HepG2 (cell line): ENCODE measurements around the gene C4orf46. TPM values are rescaled to one million over a fixed set of nuclear protein-coding genes. Genes with fewer than 3 reads are reported as not detected.
A peak's percentile ranks its signal among the peaks of the same experiment; 100 is the strongest.

Experiments used
- ARNT2 ChIP-seq: sonication (generic); formaldehyde crosslinking; IDR thresholded peaks from 2 replicates; pipeline ENCODE4 v1.8.0; 2022; ENCODE audit warnings: mild to moderate bottlenecking, low read depth, missing genetic modification reagents, moderate library complexity
- CENPT ChIP-seq: sonication (generic); formaldehyde crosslinking; IDR thresholded peaks from 2 replicates; pipeline ENCODE4 v1.8.0; 2022; ENCODE audit warnings: low read depth, mild to moderate bottlenecking, moderate library complexity, missing genetic modification reagents
- KAT2B ChIP-seq: fragments of 150-350 bp; IDR thresholded peaks from 2 replicates; pipeline ENCODE4 v1.6.1; 2014; ENCODE audit warnings: low read depth, low read length, borderline replicate concordance
- NAIF1 ChIP-seq: sonication (generic); formaldehyde crosslinking; IDR thresholded peaks from 2 replicates; pipeline ENCODE4 v1.5.0; 2020; ENCODE audit warnings: mild to moderate bottlenecking, missing genetic modification reagents, borderline replicate concordance
- POLR2AphosphoS5 ChIP-seq: IDR thresholded peaks from 2 replicates; pipeline ENCODE4 v1.6.1; 2012; ENCODE audit warnings: low read depth, low read length
- RFXANK ChIP-seq: IDR thresholded peaks from 2 replicates; pipeline ENCODE4 v1.6.1; 2016
- SRF ChIP-seq: IDR thresholded peaks from 2 replicates; pipeline ENCODE4 v1.6.1; 2011; ENCODE audit warnings: mild to moderate bottlenecking, low read depth, low read length, moderate library complexity
- TBP ChIP-seq: sonication (generic); formaldehyde crosslinking; IDR thresholded peaks from 2 replicates; pipeline ENCODE4 v1.5.0; 2020; ENCODE audit warnings: missing genetic modification reagents
- ZBTB8A ChIP-seq: sonication (generic); formaldehyde crosslinking; IDR thresholded peaks from 2 replicates; pipeline ENCODE4 v1.4.0; 2020; ENCODE audit warnings: mild to moderate bottlenecking, low read depth, missing genetic modification reagents, borderline replicate concordance
- ZC3H4 ChIP-seq: sonication (generic); formaldehyde crosslinking; IDR thresholded peaks from 2 replicates; pipeline ENCODE4 v1.4.0; 2020; ENCODE audit warnings: missing genetic modification reagents, borderline replicate concordance
- ZFAT ChIP-seq: sonication (generic); formaldehyde crosslinking; conservative IDR thresholded peaks from 2 replicates; pipeline ENCODE4 v1.8.1; 2023; ENCODE audit warnings: missing genetic modification reagents, inconsistent platforms
- ZNF335 ChIP-seq: sonication (generic); formaldehyde crosslinking; IDR thresholded peaks from 2 replicates; pipeline ENCODE4 v1.4.0; 2020; ENCODE audit warnings: missing genetic modification reagents
- ZNF660 ChIP-seq: sonication (generic); formaldehyde crosslinking; IDR thresholded peaks from 2 replicates; pipeline ENCODE4 v1.5.1; 2020; ENCODE audit warnings: mild to moderate bottlenecking, low read depth, missing genetic modification reagents, borderline replicate concordance
- ZNF703 ChIP-seq: sonication (generic); formaldehyde crosslinking; IDR thresholded peaks from 2 replicates; pipeline ENCODE4 v1.5.1; 2020; ENCODE audit warnings: missing genetic modification reagents, mild to moderate bottlenecking, moderate library complexity, borderline replicate concordance
- ZNF75D ChIP-seq: sonication (generic); formaldehyde crosslinking; IDR thresholded peaks from 2 replicates; pipeline ENCODE4 v1.8.1; 2023; ENCODE audit warnings: missing genetic modification reagents, mild to moderate bottlenecking, borderline replicate concordance
- ZSCAN25 ChIP-seq: sonication (generic); formaldehyde crosslinking; IDR thresholded peaks from 2 replicates; pipeline ENCODE4 v1.8.0; 2022; ENCODE audit warnings: mild to moderate bottlenecking, missing genetic modification reagents
- polyA plus RNA-seq, 8 experiments: library from polyadenylated mRNA; depleted of rRNA in 3 of 8; stranded (reverse) in 7 of 8; unstranded in 1 of 8; fragments of >200 nt; fragmentation: Illumina TruSeq in 4 of 8; extraction: Trizol in 4 of 8; gene quantifications; 2 replicates each; pipeline versions ENCODE4 v1.2.1 to v1.2.3, GENCODE V29; 2011 to 2016; ENCODE audit warnings: low read depth in 4 of 8, missing spikeins in 1 of 8, mixed read lengths in 1 of 8; ENCODE audit not compliant: insufficient read depth in 1 of 8
- total RNA-seq, 5 experiments: library from RNA; depleted of rRNA; stranded (reverse); fragments of >200 nt; fragmentation: Illumina TruSeq; extraction: Trizol; gene quantifications; 2 replicates each; pipeline ENCODE4 v1.2.3, GENCODE V29; 2016; ENCODE audit warnings: low read depth in 1 of 5
- TF ChIP-seq, protein P1 (sequence below): sonication (generic); formaldehyde crosslinking; IDR thresholded peaks from 2 replicates; pipeline ENCODE4 v1.5.1; 2020; ENCODE audit warnings: missing genetic modification reagents, mild to moderate bottlenecking, borderline replicate concordance
- TF ChIP-seq, protein P2 (sequence below): sonication (generic); formaldehyde crosslinking; IDR thresholded peaks from 2 replicates; pipeline ENCODE4 v1.4.0; 2020; ENCODE audit warnings: missing genetic modification reagents
- TF ChIP-seq, protein P3 (sequence below): sonication (generic); formaldehyde crosslinking; IDR thresholded peaks from 2 replicates; pipeline ENCODE4 v1.4.0; 2020; ENCODE audit warnings: missing genetic modification reagents, borderline replicate concordance

Gene C4orf46
- total and polyA plus RNA-seq, 2 of the 13 experiments (the other 11 are each of a cell fraction or from before 2014, with no cell fraction given): 8.5 to 10.4 TPM

DNA sequence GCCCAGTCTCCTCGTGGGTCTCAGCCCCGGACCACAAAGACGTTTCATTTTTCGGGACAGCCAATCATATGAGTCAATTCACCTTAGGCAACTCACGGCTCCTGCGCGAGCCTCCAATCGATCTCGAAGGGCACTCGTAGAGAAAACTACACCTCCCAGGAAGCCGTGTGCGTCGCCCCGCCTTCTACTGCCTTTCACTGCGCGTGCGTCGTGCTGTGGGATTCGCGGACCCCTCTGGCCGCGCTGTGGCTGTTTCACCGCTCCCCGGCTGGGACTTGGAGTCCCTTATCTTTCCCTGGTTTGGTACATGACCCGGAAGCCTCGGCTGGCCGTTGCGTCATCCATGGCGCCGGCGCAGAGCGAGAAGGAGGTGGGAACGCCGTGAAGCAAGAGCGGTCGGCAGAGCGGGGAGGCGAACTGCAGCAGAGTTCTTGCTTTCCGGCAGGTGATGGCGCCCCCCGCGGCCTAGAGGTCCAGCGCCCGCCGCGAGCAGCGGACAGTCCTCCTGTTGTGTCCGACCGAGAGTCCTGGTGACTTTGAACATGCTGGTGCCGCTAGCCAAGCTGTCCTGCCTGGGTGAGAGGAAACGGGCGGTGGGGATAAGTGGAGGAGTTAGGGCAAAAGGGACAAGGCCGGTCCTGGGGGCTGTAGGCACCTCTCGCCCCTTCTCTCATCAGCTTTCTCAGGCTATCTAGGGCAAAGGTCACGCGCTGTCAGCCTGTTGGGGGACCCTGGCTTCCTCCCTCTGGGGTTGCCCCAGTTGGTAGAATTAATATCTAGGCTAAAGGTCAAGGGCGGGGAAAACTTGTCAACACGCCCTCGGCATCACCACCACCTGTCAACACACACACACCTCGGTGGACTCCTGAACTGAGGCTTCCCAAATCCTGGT, 474 bp upstream of the C4orf46 start, which contains the start of gene ETFDH (continued):
- TF ChIP-seq ZNF75D (CRISPR knock-in tag) (no peak), POLR2AphosphoS5 (no peak), NAIF1 (CRISPR knock-in tag) (0 out of 2 replicates have a peak, but pooled peaks have one; percentile 56), ZSCAN25 (0 out of 2 replicates have a peak, but pooled peaks have one; percentile 14), KAT2B (peak; percentile 42; the same call in 1 of the 2 replicates), ZNF660 (CRISPR knock-in tag) (no peak), RFXANK (CRISPR knock-in tag) (peak; percentile 77; the same call in 1 of the 2 replicates), ZC3H4 (0 out of 2 replicates have a peak, but pooled peaks have one; percentile 25), SRF (0 out of 2 replicates have a peak, but pooled peaks have one; percentile 37), ZFAT (CRISPR knock-in tag) (no peak), ZNF703 (CRISPR knock-in tag) (0 out of 2 replicates have a peak, but pooled peaks have one; percentile 69), TBP (CRISPR knock-in tag) (no peak), CENPT (CRISPR knock-in tag) (no peak), ZNF335 (no peak), ARNT2 (peak; percentile 82), ZBTB8A (CRISPR knock-in tag) (no peak)
- TF ChIP-seq, protein P1, sequence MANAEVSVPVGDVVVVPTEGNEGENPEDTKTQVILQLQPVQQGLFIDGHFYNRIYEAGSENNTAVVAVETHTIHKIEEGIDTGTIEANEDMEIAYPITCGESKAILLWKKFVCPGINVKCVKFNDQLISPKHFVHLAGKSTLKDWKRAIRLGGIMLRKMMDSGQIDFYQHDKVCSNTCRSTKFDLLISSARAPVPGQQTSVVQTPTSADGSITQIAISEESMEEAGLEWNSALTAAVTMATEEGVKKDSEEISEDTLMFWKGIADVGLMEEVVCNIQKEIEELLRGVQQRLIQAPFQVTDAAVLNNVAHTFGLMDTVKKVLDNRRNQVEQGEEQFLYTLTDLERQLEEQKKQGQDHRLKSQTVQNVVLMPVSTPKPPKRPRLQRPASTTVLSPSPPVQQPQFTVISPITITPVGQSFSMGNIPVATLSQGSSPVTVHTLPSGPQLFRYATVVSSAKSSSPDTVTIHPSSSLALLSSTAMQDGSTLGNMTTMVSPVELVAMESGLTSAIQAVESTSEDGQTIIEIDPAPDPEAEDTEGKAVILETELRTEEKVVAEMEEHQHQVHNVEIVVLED: peak; percentile 95
- TF ChIP-seq, protein P2, sequence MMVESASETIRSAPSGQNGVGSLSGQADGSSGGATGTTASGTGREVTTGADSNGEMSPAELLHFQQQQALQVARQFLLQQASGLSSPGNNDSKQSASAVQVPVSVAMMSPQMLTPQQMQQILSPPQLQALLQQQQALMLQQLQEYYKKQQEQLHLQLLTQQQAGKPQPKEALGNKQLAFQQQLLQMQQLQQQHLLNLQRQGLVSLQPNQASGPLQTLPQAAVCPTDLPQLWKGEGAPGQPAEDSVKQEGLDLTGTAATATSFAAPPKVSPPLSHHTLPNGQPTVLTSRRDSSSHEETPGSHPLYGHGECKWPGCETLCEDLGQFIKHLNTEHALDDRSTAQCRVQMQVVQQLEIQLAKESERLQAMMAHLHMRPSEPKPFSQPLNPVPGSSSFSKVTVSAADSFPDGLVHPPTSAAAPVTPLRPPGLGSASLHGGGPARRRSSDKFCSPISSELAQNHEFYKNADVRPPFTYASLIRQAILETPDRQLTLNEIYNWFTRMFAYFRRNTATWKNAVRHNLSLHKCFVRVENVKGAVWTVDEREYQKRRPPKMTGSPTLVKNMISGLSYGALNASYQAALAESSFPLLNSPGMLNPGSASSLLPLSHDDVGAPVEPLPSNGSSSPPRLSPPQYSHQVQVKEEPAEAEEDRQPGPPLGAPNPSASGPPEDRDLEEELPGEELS: peak; percentile 58; the same call in 1 of the 2 replicates
- TF ChIP-seq, protein P3, sequence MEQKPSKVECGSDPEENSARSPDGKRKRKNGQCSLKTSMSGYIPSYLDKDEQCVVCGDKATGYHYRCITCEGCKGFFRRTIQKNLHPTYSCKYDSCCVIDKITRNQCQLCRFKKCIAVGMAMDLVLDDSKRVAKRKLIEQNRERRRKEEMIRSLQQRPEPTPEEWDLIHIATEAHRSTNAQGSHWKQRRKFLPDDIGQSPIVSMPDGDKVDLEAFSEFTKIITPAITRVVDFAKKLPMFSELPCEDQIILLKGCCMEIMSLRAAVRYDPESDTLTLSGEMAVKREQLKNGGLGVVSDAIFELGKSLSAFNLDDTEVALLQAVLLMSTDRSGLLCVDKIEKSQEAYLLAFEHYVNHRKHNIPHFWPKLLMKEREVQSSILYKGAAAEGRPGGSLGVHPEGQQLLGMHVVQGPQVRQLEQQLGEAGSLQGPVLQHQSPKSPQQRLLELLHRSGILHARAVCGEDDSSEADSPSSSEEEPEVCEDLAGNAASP: peak; percentile 65; the same call in 1 of the 2 replicates
